Measurements from ENCODE around the gene MDGA2. TPM values are rescaled to one million over a fixed set of nuclear protein-coding genes. Genes with fewer than 3 reads are reported as not detected.
A peak's percentile ranks its signal among the peaks of the same experiment; 100 is the strongest.

Gene MDGA2
- total and polyA plus RNA-seq, 8 donors = 0.14 to 2.9 TPM; not detected in 6

DNA sequence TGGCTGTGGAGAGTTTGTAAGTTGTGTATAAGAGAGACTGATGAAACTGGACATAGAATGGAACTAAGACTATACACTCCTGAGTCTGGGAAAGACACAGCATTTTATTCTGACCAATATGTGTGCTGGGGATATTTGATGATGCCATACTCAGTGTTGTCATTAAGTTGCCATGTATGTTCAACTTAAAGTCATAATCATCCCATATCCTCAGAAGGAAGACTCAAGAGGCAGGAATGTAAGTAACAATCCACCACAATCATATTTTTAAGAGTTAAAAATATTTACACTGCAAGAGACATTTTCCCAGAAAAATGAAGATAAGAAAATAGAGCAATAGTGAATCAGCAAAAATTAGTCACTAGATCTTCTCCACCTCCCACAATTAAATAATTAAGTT, 120.1 kb downstream of the MDGA2 start:
- no peaks in the 10 kb centered on the region for H3K9me3 ChIP-seq
- H3K27me3 ChIP-seq = no peaks in the 10 kb centered on the region
- DNase-seq = no peak
- intact Hi-C loops (cut with DNase I; ENCODE audit: low total_unique reads) = no loop called here
- no peaks in the 10 kb centered on the region for H3K4me1 ChIP-seq
- H3K27ac ChIP-seq = no peak overlapping the region
- H3K4me3 ChIP-seq = no peak overlapping the region
- TF ChIP-seq, protein P1, sequence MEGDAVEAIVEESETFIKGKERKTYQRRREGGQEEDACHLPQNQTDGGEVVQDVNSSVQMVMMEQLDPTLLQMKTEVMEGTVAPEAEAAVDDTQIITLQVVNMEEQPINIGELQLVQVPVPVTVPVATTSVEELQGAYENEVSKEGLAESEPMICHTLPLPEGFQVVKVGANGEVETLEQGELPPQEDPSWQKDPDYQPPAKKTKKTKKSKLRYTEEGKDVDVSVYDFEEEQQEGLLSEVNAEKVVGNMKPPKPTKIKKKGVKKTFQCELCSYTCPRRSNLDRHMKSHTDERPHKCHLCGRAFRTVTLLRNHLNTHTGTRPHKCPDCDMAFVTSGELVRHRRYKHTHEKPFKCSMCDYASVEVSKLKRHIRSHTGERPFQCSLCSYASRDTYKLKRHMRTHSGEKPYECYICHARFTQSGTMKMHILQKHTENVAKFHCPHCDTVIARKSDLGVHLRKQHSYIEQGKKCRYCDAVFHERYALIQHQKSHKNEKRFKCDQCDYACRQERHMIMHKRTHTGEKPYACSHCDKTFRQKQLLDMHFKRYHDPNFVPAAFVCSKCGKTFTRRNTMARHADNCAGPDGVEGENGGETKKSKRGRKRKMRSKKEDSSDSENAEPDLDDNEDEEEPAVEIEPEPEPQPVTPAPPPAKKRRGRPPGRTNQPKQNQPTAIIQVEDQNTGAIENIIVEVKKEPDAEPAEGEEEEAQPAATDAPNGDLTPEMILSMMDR (IDR thresholded peaks at IDR 0.05) = no peak
- no peak for TF ChIP-seq EP300 (IDR thresholded peaks at IDR 0.05)
- TF ChIP-seq POLR2A (IDR thresholded peaks at IDR 0.05) = no peak
- no peak for TF ChIP-seq POLR2AphosphoS5 (IDR thresholded peaks at IDR 0.05)
- H3K36me3 ChIP-seq = no peaks in the 10 kb centered on the region

DNA sequence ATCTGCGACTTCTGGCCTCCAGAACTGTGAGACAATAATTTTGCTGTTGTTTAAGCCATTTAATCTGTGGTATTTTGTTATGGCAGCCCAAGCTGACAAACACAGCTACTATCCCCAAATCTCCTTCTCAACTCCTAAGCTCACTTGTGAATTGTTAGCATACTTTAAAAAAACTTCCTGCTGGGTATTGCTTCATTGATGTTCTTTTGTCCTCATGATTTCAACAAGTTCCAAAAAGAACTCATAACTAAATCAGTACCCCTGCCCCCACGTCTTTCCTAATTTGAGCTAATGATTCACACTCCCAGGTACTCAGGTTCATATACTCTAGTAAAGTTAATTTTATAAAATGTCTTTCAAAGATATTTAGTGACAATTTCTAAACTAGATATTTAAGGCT, 125.5 kb downstream of the MDGA2 start:
- no peak for DNase-seq

DNA sequence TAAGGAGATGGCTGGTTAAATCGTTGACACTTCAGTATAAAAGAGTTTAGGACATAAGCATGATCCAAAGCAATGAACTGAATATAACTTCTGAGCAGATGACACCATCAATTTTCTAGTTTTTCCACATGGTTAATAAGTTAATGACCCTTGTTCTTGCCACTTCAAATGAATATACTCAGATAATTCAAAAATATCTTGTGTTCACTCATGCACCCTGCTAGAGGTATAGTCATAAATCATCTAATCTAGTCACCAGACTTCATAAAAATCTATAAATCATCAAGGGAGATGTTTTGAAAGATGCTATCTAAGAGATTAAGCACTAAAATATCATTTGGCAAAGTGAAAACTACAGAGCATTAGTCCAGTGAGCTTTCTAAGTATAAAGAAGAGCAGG, 131.9 kb downstream of the MDGA2 start:
- Histone ChIP-seq H3K27ac (no peak overlapping the region), H3K9me3 (no peaks in the 10 kb centered on the region), H3K4me3 (no peak overlapping the region), H3K36me3 (no peaks in the 10 kb centered on the region), H3K27me3 (no peaks in the 10 kb centered on the region), H3K4me1 (no peaks in the 10 kb centered on the region)
- TF ChIP-seq EP300 (IDR thresholded peaks at IDR 0.05) = no peak
- intact Hi-C loops (cut with DNase I; ENCODE audit: low total_unique reads) = no loop called here
- 67 to 81% (median 71%) methylated on average over 1 of the region's 1 CpG for WGBS, 5 donors
- DNase-seq = no peak

More for the DNA sequence above, 125.5 kb downstream of the MDGA2 start:
- H3K27me3 ChIP-seq = no peaks in the 10 kb centered on the region
- 67 to 82% (median 68%) methylated on average over 2 of the region's 2 CpGs for WGBS, 5 donors
- no peaks in the 10 kb centered on the region for H3K9me3 ChIP-seq
- no peak overlapping the region for H3K4me3 ChIP-seq
- no peaks in the 10 kb centered on the region for H3K4me1 ChIP-seq
- H3K36me3 ChIP-seq = no peaks in the 10 kb centered on the region
- no peak for TF ChIP-seq EP300 (IDR thresholded peaks at IDR 0.05)
- TF ChIP-seq, protein P1 (IDR thresholded peaks at IDR 0.05) = no peak
- no peak for TF ChIP-seq POLR2AphosphoS5 (IDR thresholded peaks at IDR 0.05)
- TF ChIP-seq POLR2A (IDR thresholded peaks at IDR 0.05) = no peak
- no peak overlapping the region for H3K27ac ChIP-seq
- intact Hi-C loops (cut with DNase I; ENCODE audit: low total_unique reads) = no loop called here

DNA sequence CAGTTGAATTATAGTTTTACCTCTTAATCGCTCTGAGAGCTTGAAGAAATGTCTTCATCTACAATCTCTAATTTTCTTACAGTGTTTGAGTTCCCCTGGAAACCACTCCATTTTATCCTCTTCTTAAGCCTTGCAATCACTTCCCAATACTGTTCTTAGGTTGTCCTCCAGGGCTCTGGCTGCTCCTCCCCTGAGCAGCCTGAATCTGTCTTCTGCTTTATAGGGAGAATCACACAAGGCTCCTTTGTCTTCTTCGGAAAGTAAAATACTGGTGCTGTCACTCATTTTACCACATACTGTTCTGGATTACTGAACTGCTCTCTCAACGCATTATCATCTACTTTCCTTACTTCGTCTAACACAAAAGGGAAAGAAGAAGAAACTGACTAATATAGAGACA, 133.7 kb downstream of the MDGA2 start:
- H3K9me3 ChIP-seq = no peaks in the 10 kb centered on the region
- H3K27ac ChIP-seq = no peak overlapping the region
- intact Hi-C loops (cut with DNase I; ENCODE audit: low total_unique reads) = no loop called here
- no peaks in the 10 kb centered on the region for H3K36me3 ChIP-seq
- peaks cover 0 to 2% (median 0%) of the 10 kb centered on the region in 4 donors for H3K4me1 ChIP-seq
- no peaks in the 10 kb centered on the region for H3K27me3 ChIP-seq
- TF ChIP-seq EP300 (IDR thresholded peaks at IDR 0.05) (no peak), POLR2A (IDR thresholded peaks at IDR 0.05) (no peak), POLR2AphosphoS5 (IDR thresholded peaks at IDR 0.05) (no peak)
- TF ChIP-seq, protein P1 (IDR thresholded peaks at IDR 0.05) = no peak
- DNase-seq = no peak
- WGBS, 5 donors = 71 to 89% (median 73%) methylated on average over 4 of the region's 4 CpGs
- H3K4me3 ChIP-seq = no peak overlapping the region

DNA sequence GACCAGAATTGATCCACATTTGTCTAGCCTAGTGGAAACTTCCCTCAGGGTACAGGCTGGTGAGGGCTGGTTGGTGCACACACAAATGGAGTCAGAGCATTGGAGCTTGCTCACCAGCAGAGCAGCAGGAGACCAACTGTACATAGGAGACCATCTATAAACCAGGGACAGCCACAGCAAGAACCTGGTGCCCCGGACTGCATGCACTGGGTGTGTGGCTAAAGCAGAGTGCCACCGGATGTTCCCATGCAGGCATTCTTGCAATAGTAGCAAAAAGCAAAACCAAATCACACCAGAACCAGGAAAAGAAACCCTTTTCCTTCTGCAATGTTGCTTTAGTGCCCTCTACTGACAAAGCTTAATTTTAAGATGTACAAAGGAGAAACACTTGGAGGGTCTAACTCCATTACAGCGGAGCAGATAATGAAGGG, 136.4 kb downstream of the MDGA2 start:
- H3K36me3 ChIP-seq = no peaks in the 10 kb centered on the region
- H3K9me3 ChIP-seq = no peaks in the 10 kb centered on the region
- TF ChIP-seq, protein P1 (IDR thresholded peaks at IDR 0.05) = peak in 1 of 7 experiments; percentile 13
- no peak for TF ChIP-seq POLR2AphosphoS5 (IDR thresholded peaks at IDR 0.05)
- 25 to 45% (median 40%) methylated on average over 3 of the region's 3 CpGs for WGBS, 5 donors
- H3K27me3 ChIP-seq = no peaks in the 10 kb centered on the region
- DNase-seq = peak in 1 of 2 donors; percentile 39
- intact Hi-C loops (cut with DNase I; ENCODE audit: low total_unique reads) = no loop called here
- H3K27ac ChIP-seq = no peak overlapping the region
- H3K4me1 ChIP-seq = peaks cover 0 to 2% (median 0%) of the 10 kb centered on the region in 4 donors
- H3K4me3 ChIP-seq = no peak overlapping the region

Measured in stomach (tissue), 9 donors.